ENCODE data around the gene CAPZA2. TPM values are rescaled to one million over a fixed set of nuclear protein-coding genes. Genes with fewer than 3 reads are reported as not detected.

CAPZA2 gene
- total and polyA plus RNA-seq, 2 experiments from 2014 or later = 150 to 348 TPM

GRCh38 chr7:116885724-116886123 lies 23.3 kb downstream of the CAPZA2 start:
- Histone ChIP-seq H3K9me3 (ENCODE audit: low read depth) (no peaks in the 10 kb centered on the region), H3K4me3 (no peak overlapping the region), H3K27me3 (no peaks in the 10 kb centered on the region), H3K27ac (no peak overlapping the region), H3K4me1 (ENCODE audit: low read depth) (no peaks in the 10 kb centered on the region), H3K36me3 (peaks cover 15% of the 10 kb centered on the region)
- DNase-seq (ENCODE audit: low read depth in 1 of 2, low spot score in 1 of 2) = no peak
- no peak for TF ChIP-seq CTCF (IDR thresholded peaks at IDR 0.05; ENCODE audit: low read depth, low read length)

GRCh38 chr7:116886543-116887156 lies 24.3 kb downstream of the CAPZA2 start:
- no peak overlapping the region for H3K27ac ChIP-seq
- no peak for TF ChIP-seq CTCF (IDR thresholded peaks at IDR 0.05; ENCODE audit: low read depth, low read length)
- peaks cover 15% of the 10 kb centered on the region for H3K36me3 ChIP-seq
- no peaks in the 10 kb centered on the region for H3K27me3 ChIP-seq
- no peaks in the 10 kb centered on the region for H3K9me3 ChIP-seq (ENCODE audit: low read depth)
- no peaks in the 10 kb centered on the region for H3K4me1 ChIP-seq (ENCODE audit: low read depth)
- DNase-seq (ENCODE audit: low read depth in 1 of 2, low spot score in 1 of 2) = peak in 1 of 2 donors; percentile 11
- no peak overlapping the region for H3K4me3 ChIP-seq

GRCh38 chr7:116888895-116889294 lies 26.5 kb downstream of the CAPZA2 start:
- Histone ChIP-seq H3K9me3 (ENCODE audit: low read depth) (no peaks in the 10 kb centered on the region), H3K4me1 (ENCODE audit: low read depth) (no peaks in the 10 kb centered on the region), H3K4me3 (no peak overlapping the region), H3K36me3 (peaks cover 36% of the 10 kb centered on the region), H3K27me3 (no peaks in the 10 kb centered on the region), H3K27ac (no peak overlapping the region)
- no peak for TF ChIP-seq CTCF (IDR thresholded peaks at IDR 0.05; ENCODE audit: low read depth, low read length)
- DNase-seq (ENCODE audit: low read depth in 1 of 2, low spot score in 1 of 2) = no peak

GRCh38 chr7:116895849-116896248 lies 33.5 kb downstream of the CAPZA2 start:
- peak overlapping the region; percentile 1 for H3K27ac ChIP-seq
- no peaks in the 10 kb centered on the region for H3K4me1 ChIP-seq (ENCODE audit: low read depth)
- no peaks in the 10 kb centered on the region for H3K27me3 ChIP-seq
- H3K9me3 ChIP-seq (ENCODE audit: low read depth) = no peaks in the 10 kb centered on the region
- DNase-seq (ENCODE audit: low read depth in 1 of 2, low spot score in 1 of 2) = no peak
- TF ChIP-seq CTCF (IDR thresholded peaks at IDR 0.05; ENCODE audit: low read depth, low read length) = no peak
- H3K4me3 ChIP-seq = no peak overlapping the region
- peaks cover 54% of the 10 kb centered on the region for H3K36me3 ChIP-seq

GRCh38 chr7:116897661-116898060 lies 35.3 kb downstream of the CAPZA2 start:
- no peak for TF ChIP-seq CTCF (IDR thresholded peaks at IDR 0.05; ENCODE audit: low read depth, low read length)
- no peak for DNase-seq (ENCODE audit: low read depth in 1 of 2, low spot score in 1 of 2)
- no peaks in the 10 kb centered on the region for H3K4me1 ChIP-seq (ENCODE audit: low read depth)
- H3K27me3 ChIP-seq = no peaks in the 10 kb centered on the region
- H3K4me3 ChIP-seq = no peak overlapping the region
- H3K36me3 ChIP-seq = peaks cover 57% of the 10 kb centered on the region
- no peaks in the 10 kb centered on the region for H3K9me3 ChIP-seq (ENCODE audit: low read depth)
- H3K27ac ChIP-seq = peak overlapping the region; percentile 53
